Measurements from ENCODE around the gene PRDM16.

DNA sequence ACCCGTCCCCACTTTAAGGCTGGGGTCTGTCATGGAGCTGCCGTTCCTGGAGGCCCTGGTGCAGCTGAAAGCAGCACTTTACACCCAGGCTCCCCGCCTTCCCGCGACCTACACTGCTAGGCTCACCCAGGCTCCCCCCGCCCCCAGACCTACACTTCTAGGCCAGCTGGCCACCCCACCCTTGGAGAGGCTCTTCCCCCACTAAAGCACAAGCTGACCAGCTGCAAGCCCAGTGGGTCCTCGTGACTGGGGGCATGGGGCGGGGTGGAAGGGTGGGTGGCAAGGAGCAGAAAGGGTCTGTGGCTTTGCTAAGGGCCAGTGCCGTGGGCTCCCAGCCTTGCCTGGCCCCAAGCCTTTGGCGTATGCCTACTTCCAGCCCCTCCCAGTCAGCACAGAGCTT is 375.7 kb downstream of the PRDM16 start:
- TF ChIP-seq ARNTL (CRISPR knock-in tag; IDR thresholded peaks at IDR 0.05; ENCODE audit: borderline replicate concordance, low read depth) (no peak), GLIS3 (CRISPR knock-in tag; IDR thresholded peaks at IDR 0.05) (no peak), PPARA (CRISPR knock-in tag; IDR thresholded peaks at IDR 0.05; ENCODE audit: borderline replicate concordance) (no peak), ZNF70 (CRISPR knock-in tag; IDR thresholded peaks at IDR 0.05) (no peak)
- TF ChIP-seq, protein P1, sequence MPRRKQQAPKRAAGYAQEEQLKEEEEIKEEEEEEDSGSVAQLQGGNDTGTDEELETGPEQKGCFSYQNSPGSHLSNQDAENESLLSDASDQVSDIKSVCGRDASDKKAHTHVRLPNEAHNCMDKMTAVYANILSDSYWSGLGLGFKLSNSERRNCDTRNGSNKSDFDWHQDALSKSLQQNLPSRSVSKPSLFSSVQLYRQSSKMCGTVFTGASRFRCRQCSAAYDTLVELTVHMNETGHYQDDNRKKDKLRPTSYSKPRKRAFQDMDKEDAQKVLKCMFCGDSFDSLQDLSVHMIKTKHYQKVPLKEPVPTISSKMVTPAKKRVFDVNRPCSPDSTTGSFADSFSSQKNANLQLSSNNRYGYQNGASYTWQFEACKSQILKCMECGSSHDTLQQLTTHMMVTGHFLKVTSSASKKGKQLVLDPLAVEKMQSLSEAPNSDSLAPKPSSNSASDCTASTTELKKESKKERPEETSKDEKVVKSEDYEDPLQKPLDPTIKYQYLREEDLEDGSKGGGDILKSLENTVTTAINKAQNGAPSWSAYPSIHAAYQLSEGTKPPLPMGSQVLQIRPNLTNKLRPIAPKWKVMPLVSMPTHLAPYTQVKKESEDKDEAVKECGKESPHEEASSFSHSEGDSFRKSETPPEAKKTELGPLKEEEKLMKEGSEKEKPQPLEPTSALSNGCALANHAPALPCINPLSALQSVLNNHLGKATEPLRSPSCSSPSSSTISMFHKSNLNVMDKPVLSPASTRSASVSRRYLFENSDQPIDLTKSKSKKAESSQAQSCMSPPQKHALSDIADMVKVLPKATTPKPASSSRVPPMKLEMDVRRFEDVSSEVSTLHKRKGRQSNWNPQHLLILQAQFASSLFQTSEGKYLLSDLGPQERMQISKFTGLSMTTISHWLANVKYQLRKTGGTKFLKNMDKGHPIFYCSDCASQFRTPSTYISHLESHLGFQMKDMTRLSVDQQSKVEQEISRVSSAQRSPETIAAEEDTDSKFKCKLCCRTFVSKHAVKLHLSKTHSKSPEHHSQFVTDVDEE (CRISPR knock-in tag; IDR thresholded peaks at IDR 0.05): no peak
- TF ChIP-seq, protein P2, sequence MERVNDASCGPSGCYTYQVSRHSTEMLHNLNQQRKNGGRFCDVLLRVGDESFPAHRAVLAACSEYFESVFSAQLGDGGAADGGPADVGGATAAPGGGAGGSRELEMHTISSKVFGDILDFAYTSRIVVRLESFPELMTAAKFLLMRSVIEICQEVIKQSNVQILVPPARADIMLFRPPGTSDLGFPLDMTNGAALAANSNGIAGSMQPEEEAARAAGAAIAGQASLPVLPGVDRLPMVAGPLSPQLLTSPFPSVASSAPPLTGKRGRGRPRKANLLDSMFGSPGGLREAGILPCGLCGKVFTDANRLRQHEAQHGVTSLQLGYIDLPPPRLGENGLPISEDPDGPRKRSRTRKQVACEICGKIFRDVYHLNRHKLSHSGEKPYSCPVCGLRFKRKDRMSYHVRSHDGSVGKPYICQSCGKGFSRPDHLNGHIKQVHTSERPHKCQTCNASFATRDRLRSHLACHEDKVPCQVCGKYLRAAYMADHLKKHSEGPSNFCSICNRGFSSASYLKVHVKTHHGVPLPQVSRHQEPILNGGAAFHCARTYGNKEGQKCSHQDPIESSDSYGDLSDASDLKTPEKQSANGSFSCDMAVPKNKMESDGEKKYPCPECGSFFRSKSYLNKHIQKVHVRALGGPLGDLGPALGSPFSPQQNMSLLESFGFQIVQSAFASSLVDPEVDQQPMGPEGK (CRISPR knock-in tag; IDR thresholded peaks at IDR 0.05; ENCODE audit: borderline replicate concordance): no peak
- TF ChIP-seq, protein P3, sequence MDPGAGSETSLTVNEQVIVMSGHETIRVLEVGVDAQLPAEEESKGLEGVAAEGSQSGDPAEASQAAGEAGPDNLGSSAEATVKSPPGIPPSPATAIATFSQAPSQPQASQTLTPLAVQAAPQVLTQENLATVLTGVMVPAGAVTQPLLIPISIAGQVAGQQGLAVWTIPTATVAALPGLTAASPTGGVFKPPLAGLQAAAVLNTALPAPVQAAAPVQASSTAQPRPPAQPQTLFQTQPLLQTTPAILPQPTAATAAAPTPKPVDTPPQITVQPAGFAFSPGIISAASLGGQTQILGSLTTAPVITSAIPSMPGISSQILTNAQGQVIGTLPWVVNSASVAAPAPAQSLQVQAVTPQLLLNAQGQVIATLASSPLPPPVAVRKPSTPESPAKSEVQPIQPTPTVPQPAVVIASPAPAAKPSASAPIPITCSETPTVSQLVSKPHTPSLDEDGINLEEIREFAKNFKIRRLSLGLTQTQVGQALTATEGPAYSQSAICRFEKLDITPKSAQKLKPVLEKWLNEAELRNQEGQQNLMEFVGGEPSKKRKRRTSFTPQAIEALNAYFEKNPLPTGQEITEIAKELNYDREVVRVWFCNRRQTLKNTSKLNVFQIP (CRISPR knock-in tag; IDR thresholded peaks at IDR 0.05; ENCODE audit: borderline replicate concordance, low read depth): no peak
